ENCODE measurements around the gene DUSP22. TPM values are rescaled to one million over a fixed set of nuclear protein-coding genes. Genes with fewer than 3 reads are reported as not detected.

DUSP22 gene
- total and polyA plus RNA-seq, 2 of the 8 experiments (the other 6 are each of a cell fraction or from before 2014, with no cell fraction given): 15.5 to 32.4 TPM

GRCh38 chr6:369559-370431, 77.5 kb downstream of the DUSP22 start:
- Histone ChIP-seq H3K79me1 (ENCODE audit: low read depth, low read length) (no peaks in the 10 kb centered on the region), H3K23ac (ENCODE audit: insufficient read length) (no peak overlapping the region), H4K20me1 (replicated peaks in 1 of 2; ENCODE audit: control insufficient read depth in 1 of 2, insufficient read depth in 2 of 2, low read length in 2 of 2) (no peaks in the 10 kb centered on the region), H3K4ac (replicated peaks; ENCODE audit: insufficient read length, low read depth, low read length) (no peak overlapping the region), H3K56ac (replicated peaks; ENCODE audit: insufficient read length, low read depth, low read length) (no peak overlapping the region), H4K8ac (ENCODE audit: extremely low read depth, insufficient read depth, low read length) (no peak overlapping the region), H3K27ac (ENCODE audit: low read depth, low read length) (no peak overlapping the region), H4K5ac (ENCODE audit: insufficient read length, low read depth, low read length) (no peak overlapping the region), H3K36me3 (ENCODE audit: control insufficient read depth in 2 of 4, insufficient read depth in 4 of 4, low read length in 3 of 4) (no peaks in the 10 kb centered on the region; a peak in 1 of 8 replicates), H3K18ac (ENCODE audit: extremely low read depth, low read length) (no peak overlapping the region), H3K14ac (ENCODE audit: insufficient read length) (no peak overlapping the region), H2BK5ac (ENCODE audit: low read depth, low read length) (no peak overlapping the region), H3K23me2 (ENCODE audit: low read depth, low read length) (no peaks in the 10 kb centered on the region), H3K79me2 (ENCODE audit: control insufficient read depth in 1 of 2, insufficient read depth in 2 of 2, low read length in 2 of 2) (no peaks in the 10 kb centered on the region; a peak in 1 of 4 replicates), H3K4me1 (replicated peaks in 1 of 4; ENCODE audit: control insufficient read depth in 3 of 4, insufficient read depth in 4 of 4, low read length in 3 of 4) (peaks cover 0 to 6% (median 0%) of the 10 kb centered on the region in 4 experiments; a peak in 2 of 7 replicates), H2BK120ac (replicated peaks; ENCODE audit: low read depth, low read length) (no peak overlapping the region), H3K9me3 (ENCODE audit: insufficient read depth in 2 of 2, low read depth in 1 of 2, low read length in 1 of 2) (peaks cover 41 to 78% of the 10 kb centered on the region in 2 experiments), H3K27me3 (replicated peaks in 1 of 4; ENCODE audit: control insufficient read depth in 3 of 4, extremely low read depth in 1 of 4, insufficient read depth in 3 of 4, low read length in 3 of 4) (no peaks in the 10 kb centered on the region), H3K4me3 (ENCODE audit: extremely low read depth in 1 of 4, insufficient read depth in 2 of 4, low read depth in 3 of 4, low read length in 4 of 4) (no peak overlapping the region; a peak in 1 of 8 replicates), H3K4me2 (ENCODE audit: insufficient read depth in 1 of 2, low read depth in 2 of 2, low read length in 2 of 2) (no peak overlapping the region), H2BK12ac (ENCODE audit: low read depth, low read length) (no peak overlapping the region), H2AFZ (ENCODE audit: low read length) (no peak overlapping the region), H2BK20ac (ENCODE audit: low read length) (no peak overlapping the region), H2AK5ac (ENCODE audit: low read depth, low read length) (no peak overlapping the region), H3K9ac (replicated peaks in 1 of 4; ENCODE audit: extremely low read depth in 1 of 4, low read depth in 3 of 4, low read length in 3 of 4) (no peak overlapping the region), H4K91ac (replicated peaks; ENCODE audit: insufficient read length, low read length) (no peak overlapping the region), H2BK15ac (ENCODE audit: low read length) (no peak overlapping the region)
- CTCF ChIA-PET (ENCODE audit: partially characterized antibody): interaction anchor here (0.8 to 2.1 kb wide), 4 partner anchors 16 to 19 kb away, joined by 3 to 11 read pairs (median 4); no protein-coding TSS in a partner anchor
- no peak for DNase-seq (ENCODE audit: low read depth in 1 of 2, low spot score in 2 of 2)
- no peak for FAIRE-seq
- POLR2A ChIA-PET (ENCODE audit: partially characterized antibody): no interaction called here
- 87% methylated on average over 13 of the region's 13 CpGs; no CpG with 5 or more reads in 1 of the 2 experiments for WGBS, 2 experiments (ENCODE audit: extremely low coverage in 1 of 2, insufficient coverage in 1 of 2, insufficient read length in 1 of 2, insufficient replicate concordance in 2 of 2, low coverage in 1 of 2, low lambda C conversion rate in 2 of 2, missing lambda C conversion rate in 1 of 2)
- TF ChIP-seq GABPA (IDR thresholded peaks at IDR 0.05; ENCODE audit: borderline replicate concordance, insufficient read depth, low read length) (no peak), RNF2 (IDR thresholded peaks at IDR 0.05; ENCODE audit: borderline replicate concordance, low read depth, low read length, missing control alignments, poor library complexity, severe bottlenecking) (no peak), RAD21 (IDR thresholded peaks at IDR 0.05 in 1 of 2, conservative IDR thresholded peaks at IDR 0.05 in 1 of 2; ENCODE audit: low read depth in 2 of 2, low read length in 2 of 2) (no peak), SIX5 (IDR thresholded peaks at IDR 0.05; ENCODE audit: low read depth, low read length) (no peak), SP1 (IDR thresholded peaks at IDR 0.05; ENCODE audit: low read depth, low read length) (no peak), NANOG (IDR thresholded peaks at IDR 0.05; ENCODE audit: insufficient read depth, low read depth, low read length, poor library complexity, severe bottlenecking) (no peak), PHF8 (conservative IDR thresholded peaks at IDR 0.05; ENCODE audit: low read depth, low read length) (no peak), ATF3 (IDR thresholded peaks at IDR 0.05; ENCODE audit: insufficient read depth, low read depth, low read length) (no peak), TAF1 (IDR thresholded peaks at IDR 0.05; ENCODE audit: low read depth, low read length) (no peak), HDAC6 (IDR thresholded peaks at IDR 0.05; ENCODE audit: low read depth, low read length) (no peak)
